ENCODE measurements around the gene IFI44.

- TF ChIP-seq CTCF (IDR thresholded peaks at IDR 0.05) (no peak), POLR2AphosphoS5 (IDR thresholded peaks at IDR 0.05) (no peak)
These were observed 2.5 kb downstream of the IFI44 start for GRCh38 chr1:78652019-78652560.
